PFSK-1 (cell line): ENCODE measurements around the gene UBA7.

Experiments
- FOXP2 ChIP-seq: optimal IDR thresholded peaks from 2 replicates; pipeline ENCODE3; 2011; ENCODE audit warnings: borderline replicate concordance, control low read depth, inconsistent platforms; ENCODE audit not compliant: insufficient read depth; ENCODE audit errors: extremely low read length, extremely low read depth
- POLR2AphosphoS5 ChIP-seq: IDR thresholded peaks from 2 replicates; pipeline ENCODE4 v1.6.1; 2012; ENCODE audit warnings: low read depth, mild to moderate bottlenecking, control low read depth, low read length, moderate library complexity
- SIN3A ChIP-seq: IDR thresholded peaks from 2 replicates; pipeline ENCODE4 v1.6.1; 2012; ENCODE audit warnings: mild to moderate bottlenecking, low read length, moderate library complexity, borderline replicate concordance; ENCODE audit not compliant: insufficient read depth
- TAF1 ChIP-seq: IDR thresholded peaks from 2 replicates; pipeline ENCODE4 v1.6.1; 2012; ENCODE audit warnings: low read length, control low read depth, borderline replicate concordance; ENCODE audit not compliant: insufficient read depth
- TF ChIP-seq, protein P1 (sequence below), 2 experiments: IDR thresholded peaks; 2 replicates each; pipeline versions ENCODE4 v1.6.1 to v1.8.0; 2011 to 2012; ENCODE audit warnings: low read depth in 2 of 2, low read length in 2 of 2, control low read depth in 1 of 2, inconsistent platforms in 1 of 2, mild to moderate bottlenecking in 1 of 2, moderate library complexity in 1 of 2; ENCODE audit not compliant: insufficient read depth in 1 of 2

The UBA7 gene

DNA sequence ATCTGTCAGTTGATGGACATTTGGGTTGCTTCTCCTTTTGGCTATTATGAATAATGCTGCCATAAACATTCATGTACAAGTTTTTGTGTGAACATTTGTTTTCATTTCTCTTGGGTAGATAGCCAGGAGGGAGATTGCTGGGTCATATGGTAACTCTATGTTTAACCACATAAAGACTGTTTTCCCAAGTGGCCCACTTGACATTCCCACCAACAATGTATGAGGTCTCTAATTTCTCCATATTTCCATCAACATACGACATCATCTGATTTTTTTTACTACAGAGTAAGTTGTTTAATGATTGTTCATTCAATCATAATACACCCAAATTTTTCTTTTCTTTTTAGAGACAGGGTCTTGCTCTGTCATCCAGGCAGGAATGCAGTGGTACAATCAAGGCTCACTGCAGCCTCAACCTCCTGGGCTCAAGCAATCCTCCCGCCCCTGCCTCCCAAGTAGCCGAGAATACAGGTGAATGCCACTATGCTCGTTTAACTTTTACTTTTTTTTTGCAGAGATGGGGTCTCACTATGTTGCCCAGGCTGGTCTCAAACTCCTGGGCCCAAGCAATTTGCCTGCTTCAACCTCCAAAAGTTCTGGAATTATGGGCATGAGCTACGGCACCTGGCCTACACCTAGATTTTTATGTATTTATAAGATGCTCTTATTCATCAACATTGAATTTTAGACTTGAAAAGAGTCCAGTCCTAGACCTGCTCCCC, 34.2 kb downstream of the UBA7 start:
- TF ChIP-seq TAF1 = no peak
- no peak for TF ChIP-seq SIN3A
- no peak for TF ChIP-seq POLR2AphosphoS5
- TF ChIP-seq, protein P1, sequence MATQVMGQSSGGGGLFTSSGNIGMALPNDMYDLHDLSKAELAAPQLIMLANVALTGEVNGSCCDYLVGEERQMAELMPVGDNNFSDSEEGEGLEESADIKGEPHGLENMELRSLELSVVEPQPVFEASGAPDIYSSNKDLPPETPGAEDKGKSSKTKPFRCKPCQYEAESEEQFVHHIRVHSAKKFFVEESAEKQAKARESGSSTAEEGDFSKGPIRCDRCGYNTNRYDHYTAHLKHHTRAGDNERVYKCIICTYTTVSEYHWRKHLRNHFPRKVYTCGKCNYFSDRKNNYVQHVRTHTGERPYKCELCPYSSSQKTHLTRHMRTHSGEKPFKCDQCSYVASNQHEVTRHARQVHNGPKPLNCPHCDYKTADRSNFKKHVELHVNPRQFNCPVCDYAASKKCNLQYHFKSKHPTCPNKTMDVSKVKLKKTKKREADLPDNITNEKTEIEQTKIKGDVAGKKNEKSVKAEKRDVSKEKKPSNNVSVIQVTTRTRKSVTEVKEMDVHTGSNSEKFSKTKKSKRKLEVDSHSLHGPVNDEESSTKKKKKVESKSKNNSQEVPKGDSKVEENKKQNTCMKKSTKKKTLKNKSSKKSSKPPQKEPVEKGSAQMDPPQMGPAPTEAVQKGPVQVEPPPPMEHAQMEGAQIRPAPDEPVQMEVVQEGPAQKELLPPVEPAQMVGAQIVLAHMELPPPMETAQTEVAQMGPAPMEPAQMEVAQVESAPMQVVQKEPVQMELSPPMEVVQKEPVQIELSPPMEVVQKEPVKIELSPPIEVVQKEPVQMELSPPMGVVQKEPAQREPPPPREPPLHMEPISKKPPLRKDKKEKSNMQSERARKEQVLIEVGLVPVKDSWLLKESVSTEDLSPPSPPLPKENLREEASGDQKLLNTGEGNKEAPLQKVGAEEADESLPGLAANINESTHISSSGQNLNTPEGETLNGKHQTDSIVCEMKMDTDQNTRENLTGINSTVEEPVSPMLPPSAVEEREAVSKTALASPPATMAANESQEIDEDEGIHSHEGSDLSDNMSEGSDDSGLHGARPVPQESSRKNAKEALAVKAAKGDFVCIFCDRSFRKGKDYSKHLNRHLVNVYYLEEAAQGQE (IDR thresholded peaks at IDR 0.05; ENCODE audit: insufficient read depth in 1 of 2, low read depth in 2 of 2, low read length in 2 of 2) = no peak
- TF ChIP-seq FOXP2 = no peak

GRCh38 chr3:49775538-49775937, 38.2 kb downstream of the UBA7 start:
- TF ChIP-seq TAF1 (no peak), POLR2AphosphoS5 (no peak), SIN3A (no peak), FOXP2 (no peak)
- TF ChIP-seq, protein P1 (IDR thresholded peaks at IDR 0.05; ENCODE audit: insufficient read depth in 1 of 2, low read depth in 2 of 2, low read length in 2 of 2) = no peak

DNA sequence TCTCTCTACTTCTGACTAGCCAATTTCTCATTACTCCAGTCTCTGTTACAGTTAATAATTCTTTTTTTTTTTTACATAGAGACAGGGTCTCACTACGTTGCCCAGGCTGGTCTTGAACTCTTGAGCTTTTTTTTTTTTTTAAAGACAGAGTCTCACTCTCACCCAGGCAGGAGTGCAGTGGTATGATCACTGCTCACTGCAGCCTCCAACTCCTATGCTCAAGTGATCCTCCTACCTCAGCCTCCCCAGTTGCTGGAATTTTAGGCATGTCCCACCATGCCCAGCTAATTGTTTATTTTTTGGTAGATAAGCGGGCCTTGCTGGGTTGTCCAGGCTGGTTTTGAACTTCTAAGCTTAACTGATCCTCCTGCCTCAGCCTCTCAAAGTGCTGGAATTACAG, 41.0 kb downstream of the UBA7 start:
- TF ChIP-seq, protein P1 (IDR thresholded peaks at IDR 0.05; ENCODE audit: insufficient read depth in 1 of 2, low read depth in 2 of 2, low read length in 2 of 2) = no peak
- TF ChIP-seq POLR2AphosphoS5 (no peak), SIN3A (no peak), FOXP2 (no peak), TAF1 (no peak)

DNA sequence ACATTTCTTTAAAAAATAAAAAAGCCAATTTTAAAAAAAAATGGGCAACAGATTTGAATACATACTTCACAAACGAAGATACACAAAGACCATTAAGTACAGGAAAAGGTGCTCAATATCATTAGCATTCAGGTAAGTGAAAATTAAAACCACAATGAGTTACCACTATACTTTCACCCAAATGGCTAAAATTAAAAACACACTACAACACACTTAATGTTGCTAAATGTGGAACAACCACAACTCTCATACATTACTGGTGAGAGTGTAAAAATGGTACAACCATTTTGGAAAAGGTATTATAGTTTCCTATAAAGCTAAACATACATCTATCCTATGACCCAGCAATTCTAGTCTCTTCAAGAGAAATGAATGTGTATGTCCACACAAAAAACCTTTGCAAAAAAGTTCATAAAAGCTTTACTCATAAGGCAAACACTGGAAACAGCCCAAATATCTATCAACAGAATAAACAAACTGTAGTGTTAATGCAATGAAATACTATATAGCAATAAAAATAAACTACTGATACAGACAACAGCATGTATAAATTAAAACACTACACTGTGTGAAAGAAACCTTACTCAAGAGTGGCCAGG, 42.3 kb downstream of the UBA7 start:
- TF ChIP-seq SIN3A = no peak
- TF ChIP-seq POLR2AphosphoS5 = no peak
- TF ChIP-seq TAF1 = no peak
- no peak for TF ChIP-seq FOXP2
- TF ChIP-seq, protein P1 (IDR thresholded peaks at IDR 0.05; ENCODE audit: insufficient read depth in 1 of 2, low read depth in 2 of 2, low read length in 2 of 2) = no peak

DNA sequence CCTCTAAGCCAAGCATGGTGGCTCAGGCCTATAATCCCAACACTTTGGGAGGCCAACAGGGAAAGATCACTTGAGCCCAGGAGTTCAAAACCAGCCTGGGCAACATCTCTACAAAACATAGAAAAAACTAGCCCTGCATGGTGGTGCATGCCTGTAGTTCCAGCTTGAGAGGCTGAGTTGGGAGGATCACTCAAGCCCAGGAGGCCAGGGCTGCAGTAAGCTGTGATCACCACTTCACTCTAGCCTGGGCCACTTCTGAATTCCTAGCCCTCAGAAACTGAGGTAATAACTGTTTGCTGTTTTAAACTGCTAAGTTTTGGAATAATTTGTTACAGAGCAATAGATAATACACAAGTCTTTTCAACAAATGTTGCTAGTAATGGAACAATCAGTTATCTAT, 43.8 kb downstream of the UBA7 start:
- no peak for TF ChIP-seq FOXP2
- TF ChIP-seq, protein P1 (IDR thresholded peaks at IDR 0.05; ENCODE audit: insufficient read depth in 1 of 2, low read depth in 2 of 2, low read length in 2 of 2) = no peak
- no peak for TF ChIP-seq SIN3A
